Gastroesophageal sphincter (tissue), 4 donors: ENCODE measurements around the gene MPZL3. TPM values are rescaled to one million over a fixed set of nuclear protein-coding genes. Genes with fewer than 3 reads are reported as not detected.
A peak's percentile ranks its signal among the peaks of the same experiment; 100 is the strongest.

Source experiments
- ATAC-seq: fragments of 150-250 bp; one replicate; pipeline ENCODE4 v1.9.1; 2016; ENCODE audit warnings: mild to moderate bottlenecking, moderate library complexity
- H3K27ac ChIP-seq, 4 donors: fragments of 200-600 bp; sonication (generic) in 3 of 4; 1 replicate in 3 of 4; 2 replicates in 1 of 4; pipeline ENCODE4 v1.5.1; 2016 to 2019
- H3K27me3 ChIP-seq: fragments of 200-600 bp; sonication (generic); one replicate; pipeline ENCODE4 v1.5.1; 2019
- H3K36me3 ChIP-seq, 2 donors: fragments of 200-600 bp; sonication (generic); one replicate each; pipeline ENCODE4 v1.5.1; 2019; ENCODE audit warnings: control low read depth in 1 of 2
- H3K4me1 ChIP-seq, 3 donors: fragments of 200-600 bp; sonication (generic); 1 replicate in 2 of 3; 2 replicates in 1 of 3; pipeline ENCODE4 v1.5.1; 2016 to 2019; ENCODE audit warnings: control low read depth in 2 of 3
- H3K4me3 ChIP-seq, 2 donors: fragments of 200-600 bp; sonication (generic); one replicate each; pipeline ENCODE4 v1.5.1; 2019; ENCODE audit warnings: mild to moderate bottlenecking in 1 of 2, moderate library complexity in 1 of 2
- H3K9me3 ChIP-seq, 3 donors: fragments of 200-600 bp; sonication (generic); one replicate each; pipeline ENCODE4 v1.5.1; 2017 to 2019; ENCODE audit warnings: control low read depth in 2 of 3
- EP300 ChIP-seq: sonication (generic); formaldehyde crosslinking; IDR thresholded peaks from one replicate; pipeline ENCODE4 v1.6.1; 2017; ENCODE audit warnings: antibody characterized with exemption, mild to moderate bottlenecking
- POLR2A ChIP-seq, 2 donors: fragments of 450-650 bp; IDR thresholded peaks; one replicate each; pipeline ENCODE4 v1.6.1; 2017; ENCODE audit warnings: antibody characterized with exemption in 2 of 2, mild to moderate bottlenecking in 2 of 2, moderate library complexity in 1 of 2
- POLR2AphosphoS5 ChIP-seq: sonication (generic); formaldehyde crosslinking; IDR thresholded peaks from one replicate; pipeline ENCODE4 v1.6.1; 2017; ENCODE audit warnings: antibody characterized with exemption
- WGBS, 2 donors: methylation state at CpG; one replicate each; pipeline ENCODE4 v1.1.5; 2018; ENCODE audit warnings: low coverage in 1 of 2; 5-methylcytosine and 5-hydroxymethylcytosine counted together
- total RNA-seq, 4 donors: library from RNA; depleted of rRNA; stranded (reverse); fragments of >200 nt; gene quantifications; one replicate each; pipeline ENCODE4 v1.1.0, GENCODE V29; 2016
- TF ChIP-seq, protein P1 (sequence below), 4 experiments: fragments of 200-600 bp in 2 of 4; fragments of 450-650 bp in 2 of 4; sonication (generic) in 1 of 4; IDR thresholded peaks; one replicate each; pipeline ENCODE4 v1.5.1; 2017 to 2019; ENCODE audit warnings: antibody characterized with exemption in 4 of 4, mild to moderate bottlenecking in 2 of 4, moderate library complexity in 2 of 4

The MPZL3 gene
- total RNA-seq, 4 donors from 2014 or later = 0.54 to 3.8 (median 0.65) TPM

DNA sequence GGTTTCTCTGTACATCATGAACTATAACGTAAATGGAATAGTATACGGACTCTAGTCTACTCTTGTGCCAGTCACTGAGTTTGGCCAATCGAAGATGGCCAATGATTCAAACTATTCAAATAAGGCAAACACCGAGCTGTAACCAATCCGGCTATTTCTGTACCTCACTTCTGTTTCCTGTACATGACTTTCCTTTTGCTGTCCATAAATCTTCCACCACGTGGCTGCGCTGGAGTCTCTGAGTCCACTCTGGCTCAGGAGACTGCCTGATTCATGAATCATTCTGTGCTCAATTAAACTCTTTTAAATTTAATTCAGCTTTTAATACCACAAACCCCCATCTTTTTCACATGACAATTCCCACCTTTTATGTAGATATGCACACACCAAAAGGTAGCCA is 25.9 kb downstream of the MPZL3 start:
- no peaks in the 10 kb centered on the region for H3K4me1 ChIP-seq
- TF ChIP-seq POLR2A (IDR thresholded peaks at IDR 0.05) (no peak), EP300 (no peak), POLR2AphosphoS5 (no peak)
- TF ChIP-seq, protein P1, sequence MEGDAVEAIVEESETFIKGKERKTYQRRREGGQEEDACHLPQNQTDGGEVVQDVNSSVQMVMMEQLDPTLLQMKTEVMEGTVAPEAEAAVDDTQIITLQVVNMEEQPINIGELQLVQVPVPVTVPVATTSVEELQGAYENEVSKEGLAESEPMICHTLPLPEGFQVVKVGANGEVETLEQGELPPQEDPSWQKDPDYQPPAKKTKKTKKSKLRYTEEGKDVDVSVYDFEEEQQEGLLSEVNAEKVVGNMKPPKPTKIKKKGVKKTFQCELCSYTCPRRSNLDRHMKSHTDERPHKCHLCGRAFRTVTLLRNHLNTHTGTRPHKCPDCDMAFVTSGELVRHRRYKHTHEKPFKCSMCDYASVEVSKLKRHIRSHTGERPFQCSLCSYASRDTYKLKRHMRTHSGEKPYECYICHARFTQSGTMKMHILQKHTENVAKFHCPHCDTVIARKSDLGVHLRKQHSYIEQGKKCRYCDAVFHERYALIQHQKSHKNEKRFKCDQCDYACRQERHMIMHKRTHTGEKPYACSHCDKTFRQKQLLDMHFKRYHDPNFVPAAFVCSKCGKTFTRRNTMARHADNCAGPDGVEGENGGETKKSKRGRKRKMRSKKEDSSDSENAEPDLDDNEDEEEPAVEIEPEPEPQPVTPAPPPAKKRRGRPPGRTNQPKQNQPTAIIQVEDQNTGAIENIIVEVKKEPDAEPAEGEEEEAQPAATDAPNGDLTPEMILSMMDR (IDR thresholded peaks at IDR 0.05) = no peak
- peaks cover 16% of the 10 kb centered on the region for H3K27me3 ChIP-seq
- H3K27ac ChIP-seq = no peak overlapping the region
- H3K9me3 ChIP-seq = no peaks in the 10 kb centered on the region
- WGBS, 2 donors = 59 to 65% methylated on average over 7 of the region's 7 CpGs
- H3K36me3 ChIP-seq = no peaks in the 10 kb centered on the region
- no peak for ATAC-seq
- H3K4me3 ChIP-seq = no peak overlapping the region

DNA sequence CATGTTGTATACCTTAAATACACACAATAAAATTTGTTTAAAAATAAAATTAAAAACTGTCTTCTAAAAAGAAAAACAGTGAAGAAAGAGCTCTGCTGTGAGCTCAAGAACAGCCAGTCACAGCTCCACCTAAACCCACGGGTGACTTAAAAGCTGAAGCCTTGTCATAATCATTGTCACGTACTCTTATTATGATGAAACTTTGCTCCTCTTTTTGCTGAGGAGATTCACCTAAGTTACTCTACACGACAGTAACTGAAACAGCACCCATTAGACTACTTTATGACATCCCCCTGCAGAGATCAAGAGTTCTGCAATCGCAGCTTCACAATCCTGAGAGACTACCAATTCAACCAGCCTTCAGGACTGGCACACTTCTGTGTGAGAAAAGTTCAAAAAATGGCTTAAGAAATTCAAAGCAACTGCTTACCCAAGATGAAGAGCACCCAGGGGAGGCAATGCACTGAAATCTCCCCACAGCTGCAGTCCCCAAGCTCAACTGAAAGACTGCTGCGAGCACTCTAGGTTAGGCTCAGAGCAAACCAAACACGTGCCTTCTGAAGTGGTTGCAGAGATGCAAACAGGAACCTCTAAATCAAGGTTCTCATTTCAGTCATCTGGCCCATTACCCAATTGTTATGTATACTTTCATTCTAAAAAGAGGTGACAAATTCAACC is 27.5 kb downstream of the MPZL3 start, which contains the start of gene JAML:
Gene JAML (minus strand): TSS at position 501 of the 678 bp plus-strand sequence. CDS start 10,145 bp downstream, outside the sequence.
- no peaks in the 10 kb centered on the region for H3K36me3 ChIP-seq
- H3K4me3 ChIP-seq = peak within 1 kb of the TSS in 1 of 2 donors; percentile 1
- TF ChIP-seq POLR2AphosphoS5 = no peak
- TF ChIP-seq, protein P1 (IDR thresholded peaks at IDR 0.05) = no peak
- no peak for TF ChIP-seq POLR2A (IDR thresholded peaks at IDR 0.05)
- TF ChIP-seq EP300 = no peak
- no peaks in the 10 kb centered on the region for H3K4me1 ChIP-seq
- H3K27ac ChIP-seq = no peak within 1 kb of the TSS
- no peaks in the 10 kb centered on the region for H3K9me3 ChIP-seq
- peaks cover 31% of the 10 kb centered on the region for H3K27me3 ChIP-seq
- 79 to 80% methylated on average over 4 to 6 of the region's 6 CpGs for WGBS, 2 donors
- ATAC-seq = no peak

DNA sequence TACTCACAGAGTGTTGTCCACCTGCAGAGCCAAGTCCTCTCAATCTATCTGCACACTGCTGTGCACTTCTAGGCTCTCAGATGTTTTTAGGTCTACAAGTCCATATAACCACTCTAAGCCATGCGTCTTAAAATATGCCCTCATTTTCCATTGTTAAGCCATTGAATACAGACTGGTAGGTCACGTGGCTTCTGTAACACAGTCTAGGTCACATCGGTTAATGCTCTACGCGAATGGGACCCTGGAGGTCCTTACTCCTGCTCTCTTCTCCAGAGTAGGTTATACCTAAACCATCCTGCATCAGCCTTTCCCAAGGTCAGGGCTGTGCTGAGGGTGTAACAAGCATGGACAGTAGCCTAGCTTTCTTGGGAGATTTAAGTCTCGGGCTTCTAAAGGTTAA is 28.2 kb downstream of the MPZL3 start:
- Histone ChIP-seq H3K9me3 (no peaks in the 10 kb centered on the region), H3K36me3 (no peaks in the 10 kb centered on the region), H3K27me3 (peaks cover 33% of the 10 kb centered on the region), H3K27ac (no peak overlapping the region), H3K4me3 (peak overlapping the region in 1 of 2 donors; percentile 1), H3K4me1 (no peaks in the 10 kb centered on the region)
- WGBS, 2 donors = 64 to 66% methylated on average over 2 to 6 of the region's 6 CpGs
- TF ChIP-seq EP300 (no peak), POLR2A (IDR thresholded peaks at IDR 0.05) (no peak), POLR2AphosphoS5 (no peak)
- TF ChIP-seq, protein P1 (IDR thresholded peaks at IDR 0.05) = no peak
- ATAC-seq = no peak

DNA sequence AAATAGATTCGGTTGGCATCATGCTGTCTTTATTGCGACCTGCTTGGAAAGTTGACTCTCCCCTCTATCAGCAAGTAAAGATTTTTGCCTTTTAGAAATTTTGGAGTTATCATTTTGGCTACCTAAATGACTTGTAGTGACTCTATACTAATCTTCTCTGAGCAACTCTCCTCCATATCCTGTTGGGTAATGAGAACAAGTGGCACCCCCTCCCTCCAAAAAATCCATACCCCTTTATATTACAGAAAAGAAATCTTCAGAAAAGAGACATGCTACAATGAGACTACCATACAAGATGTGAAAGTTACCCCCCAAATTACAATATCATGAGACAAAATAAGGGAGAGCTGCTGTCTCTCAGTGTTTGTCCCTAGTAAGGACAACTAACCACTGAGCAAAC is 28.6 kb downstream of the MPZL3 start:
- Histone ChIP-seq H3K36me3 (no peaks in the 10 kb centered on the region), H3K4me1 (no peaks in the 10 kb centered on the region), H3K4me3 (peak overlapping the region in 1 of 2 donors; percentile 1), H3K27ac (no peak overlapping the region), H3K27me3 (peaks cover 33% of the 10 kb centered on the region), H3K9me3 (no peaks in the 10 kb centered on the region)
- TF ChIP-seq POLR2A (IDR thresholded peaks at IDR 0.05) (no peak), EP300 (no peak), POLR2AphosphoS5 (no peak)
- TF ChIP-seq, protein P1 (IDR thresholded peaks at IDR 0.05) = no peak
- no peak for ATAC-seq
- 76 to 83% methylated on average over 2 of the region's 2 CpGs for WGBS, 2 donors

DNA sequence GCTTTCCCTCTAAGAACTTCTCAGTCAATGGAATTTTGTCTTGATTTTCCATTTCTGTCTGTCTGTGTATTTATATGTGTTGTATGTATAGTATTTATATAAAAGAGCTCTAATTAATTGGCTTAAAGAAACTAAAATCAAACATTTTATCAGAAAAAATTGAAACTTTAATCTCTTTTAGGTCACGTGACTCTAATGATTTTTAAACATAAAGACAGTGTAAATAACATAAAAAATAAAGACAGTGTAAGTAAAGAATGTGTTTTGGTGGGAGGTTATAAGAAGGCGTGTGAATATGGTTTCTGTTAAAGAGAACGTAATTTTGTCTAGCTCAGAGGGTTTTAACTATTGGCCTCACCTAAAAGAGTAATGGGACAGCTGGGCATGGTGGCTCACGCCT is 29.7 kb downstream of the MPZL3 start:
- ATAC-seq = no peak
- TF ChIP-seq POLR2A (IDR thresholded peaks at IDR 0.05) (no peak), EP300 (no peak), POLR2AphosphoS5 (no peak)
- TF ChIP-seq, protein P1 (IDR thresholded peaks at IDR 0.05) = no peak
- no peak overlapping the region for H3K4me3 ChIP-seq
- 51 to 53% methylated on average over 4 of the region's 4 CpGs for WGBS, 2 donors
- H3K27me3 ChIP-seq = peaks cover 42% of the 10 kb centered on the region
- H3K36me3 ChIP-seq = no peaks in the 10 kb centered on the region
- no peaks in the 10 kb centered on the region for H3K4me1 ChIP-seq
- no peaks in the 10 kb centered on the region for H3K9me3 ChIP-seq
- H3K27ac ChIP-seq = no peak overlapping the region
